HG03575 (cell line): ENCODE data around the gene ZNF568.

Source experiments
- ATAC-seq: cut with Tn5 transposase; IDR thresholded peaks from one replicate; pipeline ENCODE4 v1.9.1; 2021; ENCODE audit not compliant: unreplicated experiment, insufficient number of reproducible peaks, low FRiP score; ENCODE audit errors: extremely low read depth

The ZNF568 gene

DNA sequence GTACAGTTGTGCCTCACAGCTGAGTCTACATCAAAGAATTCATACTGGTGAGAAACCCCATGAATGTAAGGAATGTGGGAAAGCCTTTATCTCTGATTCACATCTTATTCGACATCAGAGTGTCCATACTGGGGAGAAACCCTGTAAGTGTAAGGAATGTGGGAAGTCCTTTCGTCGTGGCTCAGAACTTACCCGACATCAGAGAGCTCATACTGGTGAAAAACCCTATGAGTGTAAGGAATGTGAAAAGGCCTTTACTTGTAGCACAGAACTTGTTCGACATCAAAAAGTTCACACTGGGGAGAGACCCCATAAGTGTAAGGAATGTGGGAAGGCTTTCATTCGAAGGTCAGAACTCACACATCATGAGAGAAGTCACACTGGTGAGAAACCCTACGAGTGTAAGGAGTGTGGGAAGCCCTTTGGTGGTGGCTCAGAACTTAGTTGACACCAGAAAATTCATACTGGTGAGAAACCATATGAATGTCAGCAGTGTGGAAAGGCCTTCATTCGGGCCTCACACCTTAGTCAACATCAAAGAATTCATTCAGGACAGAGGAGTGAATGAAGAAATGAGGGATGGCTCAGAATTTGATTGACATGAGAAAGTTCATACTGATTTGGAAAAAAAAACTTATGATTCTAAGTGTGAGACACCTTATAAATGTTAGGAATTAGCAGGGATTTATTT is 81.2 kb downstream of the ZNF568 start:
- no peak for ATAC-seq

DNA sequence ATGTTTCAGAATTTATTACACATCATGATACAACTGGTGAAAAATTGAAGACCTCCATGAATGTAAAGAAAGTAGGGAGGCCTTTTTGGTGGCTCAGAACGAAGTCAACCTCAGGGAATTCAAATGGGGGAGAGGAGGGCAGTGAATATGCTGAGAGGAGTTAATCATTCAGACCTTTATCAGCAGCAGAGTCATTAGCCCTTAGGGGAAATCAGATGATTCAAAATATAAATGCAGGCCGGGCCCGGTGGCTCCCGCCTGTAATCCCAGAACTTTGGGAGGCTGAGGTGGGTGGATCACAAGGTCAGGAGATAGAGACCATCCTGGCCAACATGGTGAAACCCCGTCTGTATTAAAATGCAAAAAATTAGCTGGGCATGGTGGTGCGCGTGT is 81.7 kb downstream of the ZNF568 start:
- ATAC-seq = no peak

DNA sequence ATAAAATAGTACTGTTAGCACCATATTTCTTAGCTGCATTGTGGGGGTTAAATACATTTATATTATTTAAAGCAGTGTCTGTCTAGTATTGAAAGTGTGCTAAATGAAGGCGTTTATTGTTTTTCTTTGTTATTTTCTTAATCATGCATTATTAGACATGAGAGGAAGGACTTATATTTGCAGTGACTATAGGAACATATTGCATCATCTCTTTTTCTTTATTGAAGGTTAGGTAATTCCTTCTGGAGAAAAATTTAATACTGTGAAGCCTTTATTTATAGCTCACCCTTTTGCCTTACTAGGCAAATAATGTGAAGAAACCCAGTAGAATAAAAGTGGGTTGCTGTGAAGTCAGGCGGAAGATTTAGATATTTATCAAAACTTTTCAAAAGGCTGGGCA is 83.2 kb downstream of the ZNF568 start:
- ATAC-seq = no peak

DNA sequence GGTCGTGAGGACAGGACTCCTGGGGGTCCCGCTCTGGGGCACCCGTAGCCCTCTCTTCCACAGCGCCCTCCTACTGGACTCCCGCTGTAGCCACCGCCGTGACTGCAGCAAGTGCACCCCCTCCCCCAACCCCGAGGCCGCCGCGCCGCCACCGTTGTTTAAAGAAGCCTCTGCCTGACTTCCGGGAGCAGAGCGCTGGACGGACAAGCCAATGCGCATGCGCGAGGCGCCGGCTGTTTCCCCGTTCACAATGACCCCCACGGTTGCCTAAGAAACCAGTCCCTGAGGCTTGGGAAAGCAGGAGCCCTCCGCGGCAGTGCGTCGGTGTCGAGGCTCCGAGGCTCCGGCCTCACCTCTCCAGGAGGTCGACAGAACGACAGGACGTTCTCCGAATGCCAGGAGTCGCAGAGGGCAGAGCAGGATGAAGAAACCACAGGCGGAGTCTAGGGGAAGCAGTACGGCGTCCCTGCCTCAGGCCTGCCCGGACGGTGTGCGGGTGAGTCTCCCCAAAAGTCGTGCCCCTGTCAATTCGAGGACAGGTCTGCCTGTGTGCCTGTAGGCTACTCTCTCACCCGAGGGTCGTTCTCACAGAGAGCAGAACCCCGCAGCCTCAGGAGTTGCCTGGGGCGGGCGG is 91.6 kb downstream of the ZNF568 start:
- ATAC-seq = no peak

DNA sequence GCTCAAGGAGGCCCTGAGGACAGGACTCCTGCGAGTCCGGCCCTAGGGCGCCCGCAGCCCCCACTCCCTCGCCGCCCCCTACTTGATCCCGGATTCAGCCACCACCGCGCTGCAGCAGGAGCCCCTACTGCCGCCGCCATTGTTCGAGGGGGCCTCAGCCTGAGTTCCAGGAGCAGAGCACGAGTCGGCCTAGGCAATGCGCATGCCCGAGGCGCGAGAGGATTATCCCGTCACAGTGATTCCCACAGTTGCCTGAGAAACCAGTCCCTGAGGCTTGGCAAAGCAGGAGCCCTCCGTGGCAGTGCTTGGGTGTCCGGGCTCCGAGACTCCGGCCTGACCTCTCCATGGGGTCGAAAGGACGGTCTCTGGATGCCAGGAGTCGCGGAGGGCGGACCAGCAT is 93.7 kb downstream of the ZNF568 start:
- ATAC-seq = no peak

DNA sequence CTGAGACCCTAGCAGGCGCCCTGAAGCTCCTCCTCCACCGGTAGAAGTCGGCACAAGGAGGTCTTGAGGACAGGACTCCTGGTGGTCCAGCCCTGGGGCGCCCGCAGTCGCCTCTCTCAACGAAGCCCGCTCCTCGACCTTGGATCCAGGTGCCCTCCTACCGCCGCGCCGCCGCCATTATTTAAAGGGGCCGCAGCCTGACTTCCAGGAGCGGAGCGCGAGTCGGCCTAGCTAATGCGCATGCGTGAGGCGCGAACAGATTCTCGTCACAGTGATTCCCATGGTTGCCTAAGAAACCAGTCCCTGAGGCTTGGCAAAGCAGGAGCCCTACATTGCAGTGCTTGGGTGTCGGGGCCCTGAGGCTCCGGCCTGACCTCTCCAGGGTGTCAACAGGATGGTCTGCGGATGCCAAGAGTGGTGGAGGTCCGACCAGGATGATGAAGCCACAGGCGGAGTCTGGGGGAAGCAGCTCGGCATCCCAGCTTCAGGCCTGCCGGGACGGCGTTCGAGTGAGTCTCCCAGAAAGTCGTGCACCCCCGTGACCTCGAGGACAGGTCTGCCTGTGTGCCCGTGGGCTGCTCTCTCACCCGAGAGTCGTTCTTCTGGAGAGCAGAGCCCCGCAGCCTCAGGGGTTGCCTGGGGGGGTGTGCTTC is 96.1 kb downstream of the ZNF568 start:
- no peak for ATAC-seq

DNA sequence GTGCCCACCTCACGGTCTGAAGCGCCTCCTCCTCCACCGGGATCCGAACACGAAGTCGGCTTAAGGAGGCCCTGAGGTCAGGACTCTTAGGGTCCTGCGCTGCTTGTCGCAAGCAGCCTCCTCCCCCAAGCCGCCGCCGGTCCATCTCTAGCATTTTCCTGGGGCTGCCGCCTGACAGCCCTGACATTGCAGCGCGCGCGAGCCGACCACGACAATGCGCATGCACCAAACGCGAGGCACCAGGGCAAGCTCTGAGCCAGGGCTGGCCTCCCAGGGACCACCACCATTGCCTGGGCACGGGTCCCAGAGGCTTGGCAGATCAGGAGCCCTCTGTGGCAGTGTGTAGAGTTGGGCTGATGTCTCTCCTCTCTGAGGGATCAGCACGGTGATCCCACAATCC is 98.3 kb downstream of the ZNF568 start:
- ATAC-seq = no peak

DNA sequence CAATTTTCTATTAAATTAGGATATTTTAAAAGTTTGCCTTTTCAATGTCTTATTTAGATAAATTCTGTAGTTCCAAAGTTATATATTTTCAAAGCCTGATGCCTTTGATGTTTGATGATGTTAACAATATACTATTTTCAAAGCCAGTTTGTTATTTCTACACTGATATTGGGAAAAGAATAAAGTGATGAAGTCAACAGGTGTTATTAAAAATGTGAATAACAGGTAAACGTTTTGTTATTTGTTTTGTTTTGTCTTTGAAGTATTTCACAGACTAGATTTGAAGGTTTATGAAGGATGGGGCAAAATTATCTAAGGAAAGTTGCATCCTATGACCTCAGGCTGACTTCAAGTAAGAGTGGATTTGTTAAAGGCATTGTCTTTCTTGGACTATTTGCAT is 129.0 kb downstream of the ZNF568 start:
- no peak for ATAC-seq
